Effector CD8-positive, alpha-beta T cell (primary cell): ENCODE measurements around the gene FRMD4A.
"Not testable (repeated sequence)": the region's sequence is repeated elsewhere in the genome, so short reads cannot be mapped to it uniquely, and the experiment has no call there.

Experiments
- DNase-seq: peaks from one replicate; lab custom pipeline; 2025; lab: John Stamatoyannopoulos, UW

Gene FRMD4A

GRCh38 chr10:14056610-14057332, 274.0 kb downstream of the FRMD4A start:
- no peak for DNase-seq

DNA sequence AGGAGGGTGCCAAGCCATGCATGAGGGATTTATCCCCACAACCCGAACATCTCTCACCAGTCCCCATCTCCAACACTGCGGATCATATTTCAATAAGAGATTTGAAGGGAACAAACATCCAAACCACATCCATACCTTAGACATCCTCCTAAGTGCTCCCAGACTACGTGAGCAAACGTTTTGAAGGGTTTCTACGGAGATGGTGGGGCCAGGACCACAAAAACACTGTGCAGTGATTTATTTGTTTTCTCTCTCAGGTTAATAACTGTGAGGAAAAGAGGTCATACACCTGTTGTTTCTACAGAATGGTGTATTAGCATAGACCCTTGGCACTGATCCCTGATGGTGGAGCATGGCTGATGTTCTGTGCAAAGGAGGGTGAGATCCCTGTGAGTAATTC, 277.8 kb downstream of the FRMD4A start:
- DNase-seq = no peak

DNA sequence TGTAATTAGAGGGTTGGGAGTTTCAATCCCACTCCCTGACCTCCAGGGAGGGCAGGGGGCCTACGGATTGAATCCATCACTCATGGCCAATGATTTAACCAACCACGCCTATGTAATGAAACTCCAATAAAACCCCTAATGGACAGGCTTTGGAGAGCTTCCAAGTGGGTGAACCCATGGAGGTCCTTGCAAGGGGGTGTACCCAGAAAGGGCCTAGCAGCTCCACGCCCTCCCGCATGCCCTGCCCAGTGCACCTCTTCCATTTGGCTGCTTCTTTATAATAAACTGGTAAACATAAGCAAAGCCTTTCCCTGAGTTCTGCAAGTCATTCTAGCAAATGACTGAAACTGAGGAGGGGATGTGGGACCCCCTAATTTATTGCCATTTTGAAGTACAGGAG, 280.1 kb downstream of the FRMD4A start:
- DNase-seq = no peak

- no peak for DNase-seq
These were observed 281.7 kb downstream of the FRMD4A start for GRCh38 chr10:14048930-14049613.

- no peak for DNase-seq
These were observed 283.3 kb downstream of the FRMD4A start for GRCh38 chr10:14047431-14047830.

GRCh38 chr10:14042051-14042450, 288.7 kb downstream of the FRMD4A start:
- not testable (repeated sequence) for DNase-seq

GRCh38 chr10:14040787-14041631, 289.7 kb downstream of the FRMD4A start:
- no peak for DNase-seq

DNA sequence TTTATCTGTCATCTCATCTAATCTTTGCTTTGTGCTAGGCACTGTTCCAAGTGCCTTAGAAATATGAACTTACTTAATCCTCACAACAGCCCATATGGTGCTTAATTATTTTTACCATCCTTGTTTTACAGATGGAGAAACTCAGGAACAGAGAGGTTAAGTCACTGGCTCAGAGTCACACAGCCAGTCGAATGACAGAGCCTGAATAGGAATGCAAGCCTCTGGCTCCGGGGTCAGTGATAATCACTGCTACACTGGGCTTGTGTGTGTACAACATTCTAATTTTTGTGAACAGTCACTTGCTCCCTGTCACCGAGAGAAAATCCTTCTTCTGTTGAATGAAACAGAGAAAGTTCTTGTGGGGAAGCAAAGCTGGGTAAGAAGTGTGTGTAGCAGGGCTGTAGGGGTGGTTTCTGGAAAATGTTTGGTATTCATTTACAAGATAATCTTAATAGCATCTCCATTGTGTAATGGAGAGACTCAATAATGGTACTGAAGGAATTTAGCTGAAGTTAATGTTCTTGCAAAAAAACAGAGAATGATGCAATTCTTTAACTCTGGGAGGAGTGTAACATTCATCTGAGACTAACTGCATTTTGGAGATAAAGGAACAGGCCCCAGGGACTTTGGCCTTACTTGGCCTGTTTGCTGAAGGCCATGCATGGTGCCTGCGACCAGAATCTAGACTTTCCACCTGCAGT, 290.6 kb downstream of the FRMD4A start:
- DNase-seq = no peak

- DNase-seq = no peak
These were observed 294.5 kb downstream of the FRMD4A start for GRCh38 chr10:14036233-14036632.

DNA sequence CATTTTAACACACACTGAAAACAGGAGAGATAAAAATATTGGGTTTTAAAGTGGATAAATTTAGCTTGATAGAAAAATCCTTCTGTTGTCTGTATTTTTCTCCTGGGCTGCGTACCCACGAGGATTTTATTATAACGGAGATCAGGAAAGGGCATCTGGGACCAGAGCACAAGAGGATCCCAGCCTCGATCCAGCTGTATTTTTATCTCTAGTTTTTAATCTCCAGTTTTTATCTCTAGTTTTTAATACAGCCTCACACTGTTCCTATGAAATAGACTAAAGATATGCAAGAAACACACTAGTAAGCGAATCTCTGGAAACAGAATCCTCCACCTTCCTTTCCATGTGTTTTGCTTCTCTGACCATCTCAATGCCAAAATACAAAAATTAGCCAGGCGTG, 295.2 kb downstream of the FRMD4A start:
- DNase-seq = no peak

DNA sequence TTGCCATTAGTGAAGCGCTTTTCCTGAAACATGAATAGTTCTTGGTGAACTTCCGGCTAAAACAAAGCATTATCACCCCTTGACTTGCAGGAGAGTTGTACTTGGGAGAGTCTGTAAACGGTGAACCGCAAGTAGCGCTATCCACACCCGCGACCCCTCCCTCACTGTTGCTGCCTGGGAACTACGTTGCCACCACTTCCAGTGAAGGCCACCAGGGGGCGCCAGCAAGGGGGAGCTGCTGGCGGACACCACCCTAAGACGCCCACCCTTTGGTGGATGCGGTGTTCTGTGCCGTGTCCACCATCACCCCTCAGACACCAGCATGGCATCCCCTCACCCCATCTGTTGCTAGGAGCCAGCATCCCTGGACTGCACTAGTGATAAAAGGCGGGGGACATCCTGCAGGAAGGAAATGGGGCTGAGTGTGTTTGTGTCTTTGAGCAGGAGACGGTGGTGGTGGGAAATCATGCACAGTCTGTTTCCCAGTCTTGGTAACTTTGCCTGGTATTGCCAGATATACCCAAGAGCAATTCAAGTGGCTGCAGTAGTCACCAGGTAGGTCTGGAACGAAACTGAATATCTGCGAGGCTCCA, 298.2 kb downstream of the FRMD4A start:
- peak; percentile 24 for DNase-seq

DNA sequence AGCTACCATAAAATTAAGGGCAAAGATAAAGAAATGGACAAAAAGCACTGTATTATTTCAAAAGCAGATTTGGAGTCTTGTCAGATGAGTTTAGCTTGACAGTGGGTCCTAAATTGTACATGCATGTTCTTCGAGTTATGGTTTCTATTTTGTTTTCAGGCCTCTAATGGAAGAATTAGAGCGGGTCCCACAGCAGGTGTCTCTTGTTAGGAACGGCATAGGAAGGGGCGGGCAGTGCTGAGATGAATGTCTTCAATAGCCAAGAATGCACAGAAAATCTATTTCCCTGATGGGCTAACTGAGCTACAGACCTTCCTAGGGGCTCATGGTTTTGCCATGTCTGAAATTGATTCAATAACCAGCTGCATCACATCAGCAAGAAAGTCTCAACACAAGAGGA, 304.4 kb downstream of the FRMD4A start:
- no peak for DNase-seq

- no peak for DNase-seq
These were observed 305.2 kb downstream of the FRMD4A start for GRCh38 chr10:14025283-14026189.

GRCh38 chr10:14024329-14025202, 306.2 kb downstream of the FRMD4A start:
- no peak for DNase-seq

DNA sequence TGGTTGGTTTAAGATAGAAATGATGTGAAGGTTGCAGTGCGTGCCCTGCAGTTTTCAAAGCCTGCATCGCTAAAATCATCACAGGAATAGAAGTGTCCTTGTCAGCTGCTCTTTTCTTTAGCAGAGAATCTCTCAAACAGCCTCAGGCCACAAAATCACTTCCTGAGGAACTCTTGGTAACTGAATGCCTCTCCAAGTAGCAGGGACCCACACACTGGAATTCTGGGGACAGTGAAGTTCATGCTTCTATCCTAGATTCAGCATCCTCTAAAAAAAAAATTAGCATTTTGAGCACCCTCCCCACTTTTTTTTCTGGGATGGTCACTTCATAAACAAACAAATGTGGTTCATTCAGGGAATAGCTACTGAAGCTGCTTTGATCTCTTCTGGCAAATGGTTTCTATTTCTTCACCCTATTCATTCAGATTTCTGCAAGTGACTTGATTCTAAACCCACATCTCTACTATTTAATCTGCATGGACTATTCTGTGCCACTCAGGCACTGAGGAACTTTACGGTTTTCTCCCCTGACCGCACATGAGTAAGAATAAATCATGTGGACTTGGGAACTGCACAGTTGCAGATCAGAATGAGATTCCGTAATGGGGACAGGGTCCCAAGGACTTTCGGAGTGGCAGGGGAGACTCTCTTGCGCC, 306.9 kb downstream of the FRMD4A start:
- DNase-seq = no peak

DNA sequence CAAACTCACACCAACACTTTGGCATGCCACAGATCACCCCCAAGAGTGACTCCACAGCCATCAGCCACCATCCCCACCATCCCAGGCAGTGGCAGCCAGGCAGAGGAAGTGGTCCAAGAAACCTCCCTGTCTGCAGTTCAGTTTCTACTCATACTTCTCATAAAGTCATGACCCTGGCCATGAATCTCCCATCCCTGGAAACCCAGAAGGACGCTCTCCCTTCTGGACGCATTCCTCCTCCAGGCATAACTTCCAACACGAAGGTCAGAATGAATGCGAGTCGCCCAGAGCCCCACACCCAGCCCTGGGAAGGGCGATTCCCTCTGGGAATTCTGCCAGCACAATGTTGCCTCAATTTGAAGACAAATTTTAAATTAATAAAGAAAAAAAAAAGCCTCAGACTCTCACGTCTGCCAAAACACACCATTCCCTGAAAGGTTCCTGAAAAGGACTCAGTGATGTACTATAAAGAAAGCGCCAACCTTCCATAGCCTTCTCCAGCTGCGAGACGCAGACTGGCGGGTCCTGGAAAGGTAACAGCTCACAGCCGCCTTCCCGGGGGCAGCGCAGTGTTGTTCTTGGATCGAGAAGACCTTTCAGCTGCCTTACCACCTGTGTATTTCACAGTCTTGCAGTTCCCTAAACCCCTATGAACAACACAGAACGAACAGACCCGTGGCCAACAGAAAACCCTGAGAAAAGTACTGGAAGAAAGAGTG, 307.6 kb downstream of the FRMD4A start:
- no peak for DNase-seq

- DNase-seq = no peak
These were observed 308.7 kb downstream of the FRMD4A start for GRCh38 chr10:14022052-14022451.

DNA sequence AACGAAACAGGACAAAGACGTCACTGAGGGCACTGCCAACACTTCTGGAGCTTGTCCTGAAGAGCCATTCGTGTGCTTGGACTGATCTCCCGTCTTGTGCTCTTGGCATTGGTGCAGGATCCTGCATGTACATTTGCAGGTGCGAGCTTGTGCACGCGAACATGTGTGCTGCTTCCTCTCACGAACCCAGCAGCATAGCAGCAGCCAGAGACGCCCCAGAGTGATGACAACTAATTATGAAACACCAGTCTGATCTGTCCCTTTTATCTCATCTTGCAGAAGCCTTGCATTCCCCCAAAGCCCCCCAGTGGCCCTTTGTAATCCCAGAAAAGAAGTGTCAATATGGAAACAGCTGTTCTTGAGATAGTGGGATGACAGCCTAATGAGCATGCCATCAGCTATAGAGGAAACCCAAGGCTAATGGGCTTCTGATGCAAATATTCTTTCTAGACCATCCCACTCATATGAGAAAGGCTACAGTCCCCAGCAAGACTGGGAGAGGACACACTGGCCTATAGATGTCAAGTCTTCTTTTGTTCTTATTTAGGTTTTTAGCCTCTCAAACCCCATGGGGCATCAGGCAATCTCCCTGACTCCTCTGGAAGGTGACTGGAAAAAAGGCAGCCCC, 310.6 kb downstream of the FRMD4A start:
- no peak for DNase-seq
